T-helper 1 cell (primary cell): ENCODE measurements around the gene PIGA.
"Not testable (repeated sequence)": the region's sequence is repeated elsewhere in the genome, so short reads cannot be mapped to it uniquely, and the experiment has no call there.

Experiments
- DNase-seq, 5 donors: peaks; one replicate each; pipeline ENCODE4 v3.0.0-alpha.2; 2012 to 2020

PIGA gene

GRCh38 chrX:15320297-15320696, 15.0 kb downstream of the PIGA start:
- no peak for DNase-seq

- no peak for DNase-seq
Observed at GRCh38 chrX:15319075-15319474, 16.2 kb downstream of the PIGA start.

GRCh38 chrX:15315509-15315908, 19.8 kb downstream of the PIGA start, which contains the start of gene ASB11:
Gene ASB11 (minus strand): TSS chrX:15315640. CDS start chrX:15315605, 35 bp downstream.
- DNase-seq: no peak

GRCh38 chrX:15314472-15314871, 20.9 kb downstream of the PIGA start:
- DNase-seq: no peak

- no peak for DNase-seq
Observed at GRCh38 chrX:15311119-15311518, 24.2 kb downstream of the PIGA start.

GRCh38 chrX:15310117-15310516, 25.2 kb downstream of the PIGA start:
- DNase-seq: no peak

GRCh38 chrX:15305899-15306298, 29.4 kb downstream of the PIGA start:
- not testable (repeated sequence) for DNase-seq

GRCh38 chrX:15301924-15302323, 33.4 kb downstream of the PIGA start:
- peak in 1 of 5 donors; percentile 26 for DNase-seq

GRCh38 chrX:15299941-15300851, 35.1 kb downstream of the PIGA start:
- no peak for DNase-seq

GRCh38 chrX:15298780-15299179, 36.5 kb downstream of the PIGA start:
- no peak for DNase-seq

- no peak for DNase-seq
Observed at GRCh38 chrX:15298201-15298600, 37.1 kb downstream of the PIGA start.

- DNase-seq: no peak
Observed at GRCh38 chrX:15293451-15293850, 41.9 kb downstream of the PIGA start.

- DNase-seq: no peak
Observed at GRCh38 chrX:15292861-15293260, 42.5 kb downstream of the PIGA start.

GRCh38 chrX:15277604-15278003, 57.7 kb downstream of the PIGA start:
- no peak for DNase-seq

GRCh38 chrX:15274946-15275345, 60.4 kb downstream of the PIGA start:
- DNase-seq: no peak

- DNase-seq: not testable (repeated sequence)
Observed at GRCh38 chrX:15273275-15273674, 62.0 kb downstream of the PIGA start.

- DNase-seq: no peak
Observed at GRCh38 chrX:15271757-15272156, 63.6 kb downstream of the PIGA start.

- peak in 1 of 5 donors; percentile 26 for DNase-seq
Observed at GRCh38 chrX:15269618-15270521, 65.5 kb downstream of the PIGA start, which contains the start of gene ASB9. Gene ASB9 (minus strand): TSS chrX:15270083. CDS start chrX:15269874, 209 bp downstream.
